DOHH2 (cell line): ENCODE data around the gene TTC7B.

Experiments
- EZH2phosphoT487 ChIP-seq: fragments of 200-600 bp; sonication (generic); IDR thresholded peaks from 2 replicates; pipeline ENCODE4 v1.6.1; 2017; ENCODE audit warnings: borderline replicate concordance, mild to moderate bottlenecking, antibody characterized with exemption, low read length, moderate library complexity, mixed read lengths
- TF ChIP-seq, protein P1 (sequence below): fragments of 200-600 bp; sonication (generic); IDR thresholded peaks from one replicate; pipeline ENCODE4 v1.5.1; 2014; ENCODE audit warnings: antibody characterized with exemption, mild to moderate bottlenecking, low read depth, low read length; ENCODE audit not compliant: poor library complexity, severe bottlenecking

DNA sequence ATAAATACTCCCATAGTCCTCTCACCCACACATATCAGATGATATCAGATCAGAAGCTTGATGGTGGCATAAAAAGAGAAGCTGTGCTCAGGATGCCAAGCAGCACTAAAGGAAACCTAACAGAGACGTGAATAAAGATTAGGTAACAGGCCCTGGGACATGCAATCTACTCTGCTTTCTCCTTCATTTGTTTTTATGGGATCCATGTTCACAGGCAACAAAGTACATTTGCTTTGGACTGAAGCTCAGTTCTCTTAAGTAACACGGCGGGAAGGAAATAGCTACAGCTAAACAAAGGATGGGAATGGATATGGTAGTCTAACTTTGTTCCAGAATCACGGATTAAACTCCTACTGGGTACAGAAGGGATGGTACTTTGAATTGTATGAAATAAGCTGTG lies 119.5 kb downstream of the TTC7B start:
- TF ChIP-seq, protein P1, sequence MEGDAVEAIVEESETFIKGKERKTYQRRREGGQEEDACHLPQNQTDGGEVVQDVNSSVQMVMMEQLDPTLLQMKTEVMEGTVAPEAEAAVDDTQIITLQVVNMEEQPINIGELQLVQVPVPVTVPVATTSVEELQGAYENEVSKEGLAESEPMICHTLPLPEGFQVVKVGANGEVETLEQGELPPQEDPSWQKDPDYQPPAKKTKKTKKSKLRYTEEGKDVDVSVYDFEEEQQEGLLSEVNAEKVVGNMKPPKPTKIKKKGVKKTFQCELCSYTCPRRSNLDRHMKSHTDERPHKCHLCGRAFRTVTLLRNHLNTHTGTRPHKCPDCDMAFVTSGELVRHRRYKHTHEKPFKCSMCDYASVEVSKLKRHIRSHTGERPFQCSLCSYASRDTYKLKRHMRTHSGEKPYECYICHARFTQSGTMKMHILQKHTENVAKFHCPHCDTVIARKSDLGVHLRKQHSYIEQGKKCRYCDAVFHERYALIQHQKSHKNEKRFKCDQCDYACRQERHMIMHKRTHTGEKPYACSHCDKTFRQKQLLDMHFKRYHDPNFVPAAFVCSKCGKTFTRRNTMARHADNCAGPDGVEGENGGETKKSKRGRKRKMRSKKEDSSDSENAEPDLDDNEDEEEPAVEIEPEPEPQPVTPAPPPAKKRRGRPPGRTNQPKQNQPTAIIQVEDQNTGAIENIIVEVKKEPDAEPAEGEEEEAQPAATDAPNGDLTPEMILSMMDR, result no peak
- no peak for TF ChIP-seq EZH2phosphoT487
